HEK293T (cell line): Measurements from ENCODE around the gene MEA1.

Experiments used
- ARNT ChIP-seq: fragments of 450-650 bp; IDR thresholded peaks from 2 replicates; pipeline ENCODE4 v1.6.1; 2017; ENCODE audit warnings: mild to moderate bottlenecking
- BHLHE40 ChIP-seq: fragments of 450-650 bp; IDR thresholded peaks from 2 replicates; pipeline ENCODE4 v1.6.1; 2016; ENCODE audit warnings: mild to moderate bottlenecking, moderate library complexity, borderline replicate concordance
- ELF4 ChIP-seq: fragments of 450-650 bp; IDR thresholded peaks from 2 replicates; pipeline ENCODE4 v1.6.1; 2017; ENCODE audit warnings: antibody characterized with exemption
- FOXA1 ChIP-seq: fragments of 450-650 bp; IDR thresholded peaks from 2 replicates; pipeline ENCODE4 v1.6.1; 2016; ENCODE audit warnings: mild to moderate bottlenecking
- FOXM1 ChIP-seq: fragments of 450-650 bp; IDR thresholded peaks from 2 replicates; pipeline ENCODE4 v1.6.1; 2017; ENCODE audit warnings: mild to moderate bottlenecking, borderline replicate concordance
- HDGF ChIP-seq: fragments of 450-650 bp; IDR thresholded peaks from 2 replicates; pipeline ENCODE4 v1.6.1; 2017; ENCODE audit warnings: antibody characterized with exemption, borderline replicate concordance
- LEF1 ChIP-seq: fragments of 450-650 bp; IDR thresholded peaks from 2 replicates; pipeline ENCODE4 v1.6.1; 2017; ENCODE audit warnings: mild to moderate bottlenecking, borderline replicate concordance
- NFRKB ChIP-seq: fragments of 450-650 bp; IDR thresholded peaks from 2 replicates; pipeline ENCODE4 v1.6.1; 2016; ENCODE audit warnings: mild to moderate bottlenecking, moderate library complexity
- SP1 ChIP-seq: fragments of 450-650 bp; IDR thresholded peaks from 2 replicates; pipeline ENCODE4 v1.6.1; 2017
- SUZ12 ChIP-seq: fragments of 450-650 bp; IDR thresholded peaks from 2 replicates; pipeline ENCODE4 v1.6.1; 2016; ENCODE audit warnings: mild to moderate bottlenecking
- ZNF384 ChIP-seq: fragments of 450-650 bp; IDR thresholded peaks from 2 replicates; pipeline ENCODE4 v1.6.1; 2016

- TF ChIP-seq FOXM1 (no peak), SP1 (no peak), ARNT (no peak), LEF1 (no peak), ZNF384 (no peak), BHLHE40 (no peak), ELF4 (no peak), FOXA1 (no peak), SUZ12 (no peak), NFRKB (no peak), HDGF (no peak)
Measured at GRCh38 chr6:42963855-42964605, 49.7 kb downstream of the MEA1 start.
